NB4 (cell line): ENCODE data around the gene TSPAN17.

Experiments used
- DNase-seq: peaks from one replicate; pipeline ENCODE4 v3.0.0; 2010; ENCODE audit warnings: low read depth
- H3K4me3 ChIP-seq: one replicate; pipeline ENCODE4 v1.5.1; 2011; ENCODE audit warnings: mild to moderate bottlenecking, low read depth, low read length, moderate library complexity
- MYC ChIP-seq: IDR thresholded peaks from 2 replicates; pipeline ENCODE4 v1.6.1; 2011; ENCODE audit warnings: low read depth, low read length
- POLR2A ChIP-seq: IDR thresholded peaks from 2 replicates; pipeline ENCODE4 v1.6.1; 2011; ENCODE audit warnings: mild to moderate bottlenecking; ENCODE audit not compliant: insufficient read length; ENCODE audit errors: extremely low read depth
- TF ChIP-seq, protein P1 (sequence below): IDR thresholded peaks from 2 replicates; pipeline ENCODE4 v1.6.1; 2011; ENCODE audit warnings: low read depth, low read length
- TF ChIP-seq, protein P2 (sequence below): IDR thresholded peaks from one replicate; pipeline ENCODE4 v1.5.1; 2012; ENCODE audit warnings: low read depth, low read length

TSPAN17 gene

DNA sequence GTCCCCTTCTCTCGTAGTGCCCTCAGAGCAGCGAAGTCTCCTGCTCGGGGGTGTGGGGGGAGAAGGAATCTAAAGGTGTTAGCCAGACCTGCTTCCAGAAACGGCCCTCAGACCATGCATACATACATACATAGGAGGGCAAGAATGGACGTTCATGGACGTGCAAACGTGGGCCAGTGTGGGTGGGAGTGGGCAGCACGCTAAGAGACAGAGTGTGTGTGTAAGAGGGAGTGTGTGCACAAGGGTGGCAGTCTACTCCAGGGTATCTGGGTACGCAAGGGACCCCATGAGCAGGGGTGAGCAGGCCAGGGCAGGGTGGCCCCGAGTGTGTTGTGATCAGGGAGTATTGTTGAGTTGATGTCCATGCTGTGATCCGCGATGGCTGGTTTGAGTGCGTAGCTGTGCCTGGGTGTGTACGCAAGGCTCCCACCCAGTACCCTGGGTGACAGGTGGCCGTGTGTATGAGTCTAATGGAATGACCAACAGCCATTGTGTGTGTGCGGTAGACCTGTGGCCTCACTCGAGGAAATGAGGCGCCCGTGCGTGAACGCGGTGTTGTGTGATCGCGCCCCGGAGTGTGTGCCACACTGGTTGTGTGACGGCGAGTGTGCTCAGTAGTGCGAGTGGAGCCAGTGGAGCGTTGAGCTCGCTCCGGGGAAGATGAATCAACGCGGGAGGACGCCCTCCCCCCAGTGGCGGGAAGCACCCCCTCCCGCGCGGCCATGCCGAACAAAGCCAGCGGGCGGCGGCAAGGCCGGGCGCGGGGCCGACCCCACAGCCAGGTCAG is 38.2 kb upstream of the TSPAN17 start:
- no peak overlapping the region for H3K4me3 ChIP-seq
- no peak for DNase-seq
- no peak for TF ChIP-seq POLR2A
- no peak for TF ChIP-seq MYC

DNA sequence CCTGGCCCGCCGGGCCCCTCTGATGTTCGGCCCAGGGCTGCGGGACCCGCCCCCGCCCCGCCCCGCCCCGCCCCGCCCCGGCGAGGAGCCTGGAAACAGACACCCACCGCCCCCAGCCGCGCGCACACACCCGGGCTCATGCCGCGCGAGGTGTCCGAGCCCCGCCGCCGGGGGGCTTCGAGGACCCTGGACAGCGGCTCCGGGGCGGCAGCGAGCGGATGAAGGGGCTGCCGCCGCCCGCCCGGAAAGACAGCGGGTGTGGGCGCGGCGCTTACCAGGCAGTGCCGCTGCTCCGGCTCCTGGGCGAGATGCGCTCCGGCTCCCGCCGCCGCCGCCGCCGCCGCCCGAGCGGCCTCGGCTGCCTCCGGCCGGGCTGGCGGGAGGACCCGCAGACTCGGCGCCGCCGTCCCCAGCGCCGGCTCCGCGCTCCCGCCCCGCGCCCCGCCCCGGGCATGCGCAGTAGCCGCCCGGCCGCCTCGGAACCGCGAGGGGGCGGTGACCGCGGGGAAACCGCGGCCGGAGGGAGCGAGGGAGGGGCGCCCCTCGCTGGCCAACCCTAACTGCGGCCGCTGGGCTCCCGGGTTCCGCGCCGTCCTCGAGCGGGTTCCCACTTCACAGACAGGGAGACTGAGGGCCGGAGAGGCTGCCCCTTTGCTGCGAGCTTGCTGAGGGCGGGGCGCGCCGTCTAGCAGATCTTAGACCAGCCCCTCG is 37.4 kb upstream of the TSPAN17 start, which contains the start of gene GPRIN1:
Gene GPRIN1, minus strand, starts transcription at position 433 of the 711 bp plus-strand sequence. CDS start 10,322 bp downstream, outside the sequence.
- H3K4me3 ChIP-seq: no peak within 1 kb of the TSS
- DNase-seq: peak; percentile 57

DNA sequence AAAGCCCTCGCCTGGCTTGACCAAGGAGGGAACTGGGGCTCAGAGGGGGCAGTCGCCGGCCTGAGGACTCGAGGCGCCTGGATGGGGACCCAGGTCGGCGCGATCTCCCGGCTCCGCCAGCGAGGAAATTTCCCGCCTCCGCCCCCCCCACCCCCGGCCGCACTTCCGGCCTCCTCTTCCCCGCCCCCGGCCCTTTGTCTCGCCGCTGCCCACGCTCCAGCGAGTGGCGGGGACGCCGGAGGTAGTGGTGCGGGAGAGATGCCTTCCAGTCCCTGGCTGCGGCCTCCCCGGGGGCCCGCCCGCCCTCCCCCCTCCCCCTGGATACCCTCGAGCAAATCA is 36.9 kb upstream of the TSPAN17 start:
- no peak for DNase-seq
- H3K4me3 ChIP-seq: no peak overlapping the region
- TF ChIP-seq, protein P1, sequence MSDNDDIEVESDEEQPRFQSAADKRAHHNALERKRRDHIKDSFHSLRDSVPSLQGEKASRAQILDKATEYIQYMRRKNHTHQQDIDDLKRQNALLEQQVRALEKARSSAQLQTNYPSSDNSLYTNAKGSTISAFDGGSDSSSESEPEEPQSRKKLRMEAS: no peak
- TF ChIP-seq POLR2A: no peak
- no peak for TF ChIP-seq MYC
- TF ChIP-seq, protein P2, sequence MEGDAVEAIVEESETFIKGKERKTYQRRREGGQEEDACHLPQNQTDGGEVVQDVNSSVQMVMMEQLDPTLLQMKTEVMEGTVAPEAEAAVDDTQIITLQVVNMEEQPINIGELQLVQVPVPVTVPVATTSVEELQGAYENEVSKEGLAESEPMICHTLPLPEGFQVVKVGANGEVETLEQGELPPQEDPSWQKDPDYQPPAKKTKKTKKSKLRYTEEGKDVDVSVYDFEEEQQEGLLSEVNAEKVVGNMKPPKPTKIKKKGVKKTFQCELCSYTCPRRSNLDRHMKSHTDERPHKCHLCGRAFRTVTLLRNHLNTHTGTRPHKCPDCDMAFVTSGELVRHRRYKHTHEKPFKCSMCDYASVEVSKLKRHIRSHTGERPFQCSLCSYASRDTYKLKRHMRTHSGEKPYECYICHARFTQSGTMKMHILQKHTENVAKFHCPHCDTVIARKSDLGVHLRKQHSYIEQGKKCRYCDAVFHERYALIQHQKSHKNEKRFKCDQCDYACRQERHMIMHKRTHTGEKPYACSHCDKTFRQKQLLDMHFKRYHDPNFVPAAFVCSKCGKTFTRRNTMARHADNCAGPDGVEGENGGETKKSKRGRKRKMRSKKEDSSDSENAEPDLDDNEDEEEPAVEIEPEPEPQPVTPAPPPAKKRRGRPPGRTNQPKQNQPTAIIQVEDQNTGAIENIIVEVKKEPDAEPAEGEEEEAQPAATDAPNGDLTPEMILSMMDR: no peak

More for the DNA sequence above, 37.4 kb upstream of the TSPAN17 start, which contains the start of gene GPRIN1:
- TF ChIP-seq, protein P1: no peak
- no peak for TF ChIP-seq MYC
- TF ChIP-seq, protein P2: no peak
- TF ChIP-seq POLR2A: no peak

DNA sequence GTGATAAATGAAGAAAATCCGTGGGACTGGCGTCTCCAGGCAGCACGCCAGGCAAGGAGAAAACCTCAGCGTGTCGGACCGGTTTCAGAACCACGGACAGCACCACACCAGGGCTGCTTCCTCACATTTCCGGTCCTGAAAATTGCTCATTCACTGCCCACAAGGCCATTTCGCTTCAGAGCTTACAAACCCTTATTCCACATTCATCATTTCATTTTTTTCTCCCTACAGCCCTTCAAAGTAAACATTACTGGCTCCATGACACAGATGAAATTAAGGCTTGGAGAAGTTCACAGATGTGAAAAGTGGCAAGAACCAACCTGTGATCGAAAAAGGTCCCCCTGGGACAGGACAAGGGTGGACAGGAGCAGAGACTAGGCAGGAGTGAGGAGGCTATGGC is 35.8 kb upstream of the TSPAN17 start:
- peak; percentile 81 for DNase-seq
- TF ChIP-seq POLR2A: no peak
- TF ChIP-seq, protein P1: peak; percentile 77
- peak; percentile 20; the same call in 1 of the 2 replicates for TF ChIP-seq MYC
- TF ChIP-seq, protein P2: no peak
- no peak overlapping the region for H3K4me3 ChIP-seq

DNA sequence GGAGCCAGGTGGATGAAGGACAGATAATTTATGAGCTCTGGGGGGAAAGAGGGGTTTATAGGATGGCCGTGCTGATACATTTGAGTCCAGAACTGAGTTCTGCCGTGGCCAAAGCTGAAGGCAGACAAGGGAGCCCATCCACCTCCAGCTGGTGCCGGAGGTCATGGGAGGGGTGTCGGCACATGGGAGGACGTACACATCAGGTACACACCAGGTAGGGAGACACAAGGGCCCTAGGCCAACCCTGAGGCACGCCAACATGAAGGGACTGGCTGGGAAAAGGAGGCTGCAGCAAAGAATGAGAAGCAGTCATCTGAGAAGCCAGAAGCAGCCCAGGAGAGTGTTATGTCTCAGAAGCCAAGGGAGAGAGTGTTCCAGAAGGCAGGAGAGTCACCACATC is 35.3 kb upstream of the TSPAN17 start:
- TF ChIP-seq POLR2A: no peak
- TF ChIP-seq, protein P1: no peak
- TF ChIP-seq, protein P2: no peak
- H3K4me3 ChIP-seq: no peak overlapping the region
- no peak for DNase-seq

DNA sequence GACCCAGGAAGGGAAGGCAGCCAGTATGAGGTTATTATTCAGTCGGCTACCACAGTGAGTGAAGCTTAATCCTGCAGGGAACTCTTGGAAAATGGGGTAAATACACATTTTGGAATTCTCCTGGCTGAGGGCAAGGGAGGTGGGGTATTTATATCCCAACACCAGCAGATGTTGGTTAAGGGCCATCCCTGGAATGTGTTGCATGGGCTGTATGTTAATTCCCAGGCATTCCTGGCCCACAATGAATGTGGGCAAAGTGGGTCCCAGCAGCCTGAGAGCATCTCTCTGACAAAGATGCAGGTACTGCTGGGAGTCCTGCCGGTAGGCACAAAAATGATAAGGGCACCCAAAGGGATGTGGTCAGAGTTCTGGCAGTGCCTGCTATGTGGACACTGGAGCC is 34.4 kb upstream of the TSPAN17 start:
- no peak overlapping the region for H3K4me3 ChIP-seq
- TF ChIP-seq, protein P1: no peak
- DNase-seq: no peak
